Suprapubic skin (tissue), 4 donors: Measurements from ENCODE around the gene SWAP70. TPM values are rescaled to one million over a fixed set of nuclear protein-coding genes. Genes with fewer than 3 reads are reported as not detected.
A peak's percentile ranks its signal among the peaks of the same experiment; 100 is the strongest.

ENCODE experiments used
- DNase-seq, 2 donors: peaks; one replicate each; pipeline ENCODE4 v3.0.0-alpha.2; 2019; ENCODE audit warnings: low spot score in 2 of 2
- H3K27ac ChIP-seq: fragments of 200-600 bp; sonication (generic); one replicate; pipeline ENCODE4 v1.5.1; 2019
- H3K27me3 ChIP-seq: fragments of 200-600 bp; sonication (generic); one replicate; pipeline ENCODE4 v1.5.1; 2019
- H3K36me3 ChIP-seq: fragments of 200-600 bp; sonication (generic); one replicate; pipeline ENCODE4 v1.5.1; 2019
- H3K4me1 ChIP-seq: fragments of 200-600 bp; sonication (generic); one replicate; pipeline ENCODE4 v1.5.1; 2019
- H3K4me3 ChIP-seq: fragments of 200-600 bp; sonication (generic); one replicate; pipeline ENCODE4 v1.5.1; 2019; ENCODE audit warnings: mild to moderate bottlenecking
- H3K9me3 ChIP-seq: fragments of 200-600 bp; sonication (generic); one replicate; pipeline ENCODE4 v1.5.1; 2019
- EP300 ChIP-seq: sonication (generic); formaldehyde crosslinking; IDR thresholded peaks from one replicate; pipeline ENCODE4 v1.6.1; 2017; ENCODE audit warnings: antibody characterized with exemption
- POLR2A ChIP-seq, 2 donors: fragments of 450-650 bp; IDR thresholded peaks; one replicate each; pipeline ENCODE4 v1.6.1; 2017; ENCODE audit warnings: antibody characterized with exemption in 2 of 2, mild to moderate bottlenecking in 2 of 2, moderate library complexity in 2 of 2
- POLR2AphosphoS5 ChIP-seq, 3 donors: sonication (generic); formaldehyde crosslinking; IDR thresholded peaks; one replicate each; pipeline ENCODE4 v1.6.1; 2017; ENCODE audit warnings: antibody characterized with exemption in 3 of 3
- WGBS: methylation state at CpG from one replicate; pipeline ENCODE4 v1.1.5; 2018; 5-methylcytosine and 5-hydroxymethylcytosine counted together
- total RNA-seq, 4 donors: library from RNA; depleted of rRNA; stranded (reverse); fragments of >200 nt; gene quantifications; one replicate each; pipeline ENCODE4 v1.1.0, GENCODE V29; 2016
- TF ChIP-seq, protein P1 (sequence below), 2 donors: fragments of 200-600 bp in 1 of 2; fragments of 450-650 bp in 1 of 2; sonication (generic) in 1 of 2; IDR thresholded peaks; one replicate each; pipeline ENCODE4 v1.5.1; 2016 to 2019; ENCODE audit warnings: antibody characterized with exemption in 2 of 2, mild to moderate bottlenecking in 1 of 2, moderate library complexity in 1 of 2

SWAP70 gene
- total RNA-seq, 4 donors from 2014 or later: 27.6 to 64.9 (median 35.8) TPM

DNA sequence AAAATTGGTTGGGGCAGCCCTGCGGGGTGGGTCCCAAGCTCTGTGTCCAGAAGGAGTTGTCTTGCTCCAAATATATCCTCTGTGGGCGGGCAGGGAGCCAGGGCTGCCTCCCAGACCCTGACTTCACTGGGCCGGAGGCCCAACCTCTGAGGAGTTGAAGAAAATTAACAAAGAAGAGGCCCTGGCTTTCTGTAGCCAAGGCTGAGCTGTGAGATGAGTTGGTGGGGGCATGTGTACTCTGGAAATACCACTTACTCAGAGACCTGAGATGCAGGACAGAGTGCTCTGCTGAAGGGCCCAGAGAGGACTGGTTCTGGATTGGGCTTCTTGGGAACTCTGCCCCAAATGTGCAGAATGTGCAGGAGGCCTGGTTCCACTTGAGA is 96.3 kb downstream of the SWAP70 start:
- Histone ChIP-seq H3K4me3 (no peak overlapping the region), H3K9me3 (no peaks in the 10 kb centered on the region), H3K27me3 (no peaks in the 10 kb centered on the region), H3K4me1 (peaks cover 70% of the 10 kb centered on the region), H3K36me3 (no peaks in the 10 kb centered on the region), H3K27ac (peak overlapping the region; percentile 97)
- TF ChIP-seq, protein P1, sequence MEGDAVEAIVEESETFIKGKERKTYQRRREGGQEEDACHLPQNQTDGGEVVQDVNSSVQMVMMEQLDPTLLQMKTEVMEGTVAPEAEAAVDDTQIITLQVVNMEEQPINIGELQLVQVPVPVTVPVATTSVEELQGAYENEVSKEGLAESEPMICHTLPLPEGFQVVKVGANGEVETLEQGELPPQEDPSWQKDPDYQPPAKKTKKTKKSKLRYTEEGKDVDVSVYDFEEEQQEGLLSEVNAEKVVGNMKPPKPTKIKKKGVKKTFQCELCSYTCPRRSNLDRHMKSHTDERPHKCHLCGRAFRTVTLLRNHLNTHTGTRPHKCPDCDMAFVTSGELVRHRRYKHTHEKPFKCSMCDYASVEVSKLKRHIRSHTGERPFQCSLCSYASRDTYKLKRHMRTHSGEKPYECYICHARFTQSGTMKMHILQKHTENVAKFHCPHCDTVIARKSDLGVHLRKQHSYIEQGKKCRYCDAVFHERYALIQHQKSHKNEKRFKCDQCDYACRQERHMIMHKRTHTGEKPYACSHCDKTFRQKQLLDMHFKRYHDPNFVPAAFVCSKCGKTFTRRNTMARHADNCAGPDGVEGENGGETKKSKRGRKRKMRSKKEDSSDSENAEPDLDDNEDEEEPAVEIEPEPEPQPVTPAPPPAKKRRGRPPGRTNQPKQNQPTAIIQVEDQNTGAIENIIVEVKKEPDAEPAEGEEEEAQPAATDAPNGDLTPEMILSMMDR (IDR thresholded peaks at IDR 0.05): no peak
- TF ChIP-seq EP300: no peak
- no peak for TF ChIP-seq POLR2AphosphoS5 (IDR thresholded peaks at IDR 0.05)
- TF ChIP-seq POLR2A (IDR thresholded peaks at IDR 0.05): peak in 1 of 2 donors; percentile 41
- WGBS: 31% methylated on average over 3 of the region's 3 CpGs
- peak; percentile 93 to 95 for DNase-seq

DNA sequence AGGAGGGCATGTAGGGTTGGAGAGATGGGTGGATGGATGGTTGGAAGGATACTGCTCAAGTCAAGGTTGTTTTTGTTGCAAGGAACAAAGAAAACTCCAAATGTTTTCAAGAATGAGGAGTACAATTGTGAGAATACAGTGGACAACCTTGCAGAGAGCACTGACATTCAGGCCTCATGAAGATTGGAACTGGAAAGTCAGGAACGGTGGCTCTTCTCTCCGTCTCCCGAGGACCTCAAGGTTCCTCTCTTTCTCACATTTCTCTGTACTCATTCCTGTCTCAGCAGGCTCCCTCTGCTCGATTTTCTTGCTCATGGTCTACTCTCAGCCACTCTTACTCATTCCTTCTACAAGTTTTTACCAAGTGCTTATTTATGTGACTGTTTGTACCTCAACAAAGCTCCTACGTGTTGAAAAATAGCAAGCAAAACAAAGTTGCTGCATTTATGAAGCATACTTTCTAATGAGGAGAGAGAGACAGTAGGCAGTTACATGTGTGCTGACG is 97.6 kb downstream of the SWAP70 start:
- H3K9me3 ChIP-seq: no peaks in the 10 kb centered on the region
- no peak overlapping the region for H3K4me3 ChIP-seq
- no peak for TF ChIP-seq POLR2AphosphoS5 (IDR thresholded peaks at IDR 0.05)
- TF ChIP-seq EP300: no peak
- TF ChIP-seq, protein P1 (IDR thresholded peaks at IDR 0.05): no peak
- TF ChIP-seq POLR2A (IDR thresholded peaks at IDR 0.05): no peak
- 68% methylated on average over 6 of the region's 6 CpGs for WGBS
- no peaks in the 10 kb centered on the region for H3K36me3 ChIP-seq
- peak overlapping the region; percentile 4 for H3K27ac ChIP-seq
- no peak for DNase-seq
- no peaks in the 10 kb centered on the region for H3K27me3 ChIP-seq
- H3K4me1 ChIP-seq: peaks cover 64% of the 10 kb centered on the region

DNA sequence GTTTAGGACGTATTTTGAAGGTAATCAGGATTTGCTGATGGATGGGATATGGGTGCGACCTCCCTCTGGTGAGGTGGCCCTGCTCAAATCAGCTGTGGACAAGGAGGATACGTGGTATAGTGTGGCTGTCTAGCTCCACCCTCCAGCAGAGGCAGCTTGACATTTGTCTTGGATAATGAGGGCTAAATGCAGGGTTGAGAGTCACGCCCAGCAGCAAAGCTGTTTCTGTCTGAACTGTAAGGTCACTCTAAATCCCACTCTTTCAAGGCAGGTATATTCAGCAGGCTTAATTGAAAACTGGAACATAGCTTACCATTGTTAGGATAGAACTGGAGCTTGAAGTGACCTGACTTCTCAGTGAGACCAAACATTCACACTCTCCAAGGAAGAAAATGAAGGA is 98.7 kb downstream of the SWAP70 start:
- no peaks in the 10 kb centered on the region for H3K9me3 ChIP-seq
- no peak overlapping the region for H3K4me3 ChIP-seq
- H3K36me3 ChIP-seq: no peaks in the 10 kb centered on the region
- no peaks in the 10 kb centered on the region for H3K27me3 ChIP-seq
- TF ChIP-seq EP300: no peak
- no peak for TF ChIP-seq POLR2A (IDR thresholded peaks at IDR 0.05)
- no peak for TF ChIP-seq POLR2AphosphoS5 (IDR thresholded peaks at IDR 0.05)
- TF ChIP-seq, protein P1 (IDR thresholded peaks at IDR 0.05): no peak
- H3K27ac ChIP-seq: no peak overlapping the region
- H3K4me1 ChIP-seq: peaks cover 54% of the 10 kb centered on the region
- no peak for DNase-seq
- 88% methylated on average over 4 of the region's 4 CpGs for WGBS

DNA sequence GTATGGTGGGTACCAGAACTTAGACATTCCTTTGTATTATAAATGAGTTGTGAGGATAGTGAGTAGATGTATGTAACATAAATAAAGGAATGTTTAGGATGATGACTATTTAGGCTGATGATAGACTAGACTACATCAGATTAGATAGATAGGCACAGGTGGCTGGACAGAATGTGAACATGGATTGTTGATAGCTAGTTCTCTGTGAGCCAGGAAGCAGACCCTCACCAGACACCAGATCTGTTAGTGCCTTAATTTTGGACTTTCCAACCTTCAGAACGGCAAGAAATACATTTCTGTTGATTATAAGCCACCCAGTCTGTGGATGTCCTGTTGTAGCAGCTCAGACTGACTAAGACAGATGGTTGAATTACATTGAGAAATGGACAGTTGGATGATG is 99.4 kb downstream of the SWAP70 start:
- Histone ChIP-seq H3K36me3 (no peaks in the 10 kb centered on the region), H3K27me3 (no peaks in the 10 kb centered on the region), H3K4me3 (no peak overlapping the region), H3K9me3 (no peaks in the 10 kb centered on the region), H3K27ac (no peak overlapping the region), H3K4me1 (peaks cover 48% of the 10 kb centered on the region)
- no peak for DNase-seq
- TF ChIP-seq, protein P1 (IDR thresholded peaks at IDR 0.05): no peak
- TF ChIP-seq EP300 (no peak), POLR2AphosphoS5 (IDR thresholded peaks at IDR 0.05) (no peak), POLR2A (IDR thresholded peaks at IDR 0.05) (no peak)
- 100% methylated on average over 1 of the region's 1 CpG for WGBS

DNA sequence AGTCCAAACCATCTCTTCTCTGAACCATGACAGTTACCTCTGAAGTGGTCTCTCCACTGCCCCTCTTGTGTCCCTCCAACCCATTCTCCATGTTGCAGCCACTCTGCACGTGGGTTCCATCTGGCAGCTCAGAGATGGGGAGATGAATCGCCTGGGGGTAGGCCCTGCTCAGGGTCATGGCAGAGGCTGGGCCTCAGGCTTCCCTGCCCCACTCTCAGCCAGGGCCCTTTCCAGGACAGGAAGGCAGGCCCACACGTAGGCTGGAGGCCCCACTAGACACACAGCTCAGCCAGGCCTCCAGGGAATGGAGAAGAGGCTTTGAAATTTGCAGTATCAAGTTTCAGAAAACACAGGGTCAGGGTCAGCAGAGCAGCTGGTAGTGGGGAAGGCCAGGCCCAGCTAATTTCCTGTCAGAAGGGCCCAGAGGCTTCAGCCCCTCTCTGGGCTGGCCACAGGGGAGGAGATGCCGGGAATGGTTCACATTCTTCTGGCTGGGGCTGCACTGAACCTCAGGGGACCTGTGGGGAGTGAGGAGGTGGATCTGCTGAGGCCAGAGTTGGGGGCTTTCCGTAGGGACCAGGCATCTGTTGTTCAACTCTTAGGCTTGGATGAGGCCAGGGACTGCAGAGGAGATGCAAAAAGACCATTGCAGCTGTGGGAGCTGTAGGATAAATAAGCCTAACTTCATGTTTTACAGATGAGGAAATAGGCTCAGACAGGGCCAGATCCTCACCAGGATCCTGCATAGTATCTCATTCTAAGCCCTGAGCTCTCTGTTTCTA is 101.6 kb downstream of the SWAP70 start:
- Histone ChIP-seq H3K4me3 (no peak overlapping the region), H3K36me3 (peaks cover 3% of the 10 kb centered on the region), H3K27ac (peak overlapping the region; percentile 47), H3K4me1 (peaks cover 26% of the 10 kb centered on the region), H3K27me3 (no peaks in the 10 kb centered on the region), H3K9me3 (no peaks in the 10 kb centered on the region)
- 58% methylated on average over 4 of the region's 5 CpGs for WGBS
- TF ChIP-seq POLR2A (IDR thresholded peaks at IDR 0.05) (no peak), POLR2AphosphoS5 (IDR thresholded peaks at IDR 0.05) (no peak), EP300 (no peak)
- TF ChIP-seq, protein P1 (IDR thresholded peaks at IDR 0.05): no peak
- DNase-seq: no peak
